ENCODE results near the gene HOXA9.
A peak's percentile ranks its signal among the peaks of the same experiment; 100 is the strongest.

The HOXA9 gene

DNA sequence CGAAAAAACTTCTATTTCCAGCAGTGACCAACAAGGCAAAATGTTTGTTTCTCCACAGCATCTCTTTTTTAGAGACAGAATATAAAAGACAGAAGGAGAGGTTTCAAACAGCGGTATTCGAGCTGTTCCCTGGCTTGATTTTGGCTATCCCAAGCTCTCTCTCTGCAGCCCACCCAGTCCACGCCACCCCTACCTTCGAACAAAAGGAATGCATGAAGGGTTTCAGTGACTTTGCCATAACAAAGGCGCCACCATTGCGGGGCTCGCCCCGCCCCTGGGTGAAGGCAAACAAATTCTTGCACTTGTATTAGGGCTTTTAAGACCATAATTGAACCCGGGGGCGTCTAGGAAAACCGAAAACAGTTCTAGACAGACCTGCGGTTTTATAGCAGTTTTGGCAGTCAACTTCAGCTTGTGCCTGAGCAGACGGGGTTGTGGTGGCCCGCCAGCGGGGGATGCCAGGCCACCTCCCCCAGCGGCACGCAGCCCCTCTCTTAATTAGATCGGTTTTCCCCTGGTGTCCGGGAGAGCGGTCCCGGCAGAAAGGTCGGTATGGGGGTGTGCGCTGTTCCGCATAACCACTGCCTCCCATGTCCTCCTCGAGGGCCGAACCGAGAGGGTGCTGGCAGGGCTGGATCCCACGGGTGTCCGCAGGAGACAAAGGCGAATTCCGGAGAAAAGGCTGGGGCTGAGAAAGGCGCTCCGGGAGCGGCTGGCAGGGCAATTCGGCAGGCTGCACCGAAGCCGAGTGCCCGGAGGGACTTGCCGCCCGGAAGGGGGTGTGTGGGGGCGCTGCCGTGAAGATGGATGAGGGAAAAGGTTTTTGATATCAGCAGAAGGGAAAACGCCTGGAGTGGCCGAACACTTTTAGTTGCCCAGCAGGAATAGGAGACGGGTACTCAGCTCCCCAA lies 22.4 kb upstream of the HOXA9 start:
- peak; percentile 62 for DNase-seq

DNA sequence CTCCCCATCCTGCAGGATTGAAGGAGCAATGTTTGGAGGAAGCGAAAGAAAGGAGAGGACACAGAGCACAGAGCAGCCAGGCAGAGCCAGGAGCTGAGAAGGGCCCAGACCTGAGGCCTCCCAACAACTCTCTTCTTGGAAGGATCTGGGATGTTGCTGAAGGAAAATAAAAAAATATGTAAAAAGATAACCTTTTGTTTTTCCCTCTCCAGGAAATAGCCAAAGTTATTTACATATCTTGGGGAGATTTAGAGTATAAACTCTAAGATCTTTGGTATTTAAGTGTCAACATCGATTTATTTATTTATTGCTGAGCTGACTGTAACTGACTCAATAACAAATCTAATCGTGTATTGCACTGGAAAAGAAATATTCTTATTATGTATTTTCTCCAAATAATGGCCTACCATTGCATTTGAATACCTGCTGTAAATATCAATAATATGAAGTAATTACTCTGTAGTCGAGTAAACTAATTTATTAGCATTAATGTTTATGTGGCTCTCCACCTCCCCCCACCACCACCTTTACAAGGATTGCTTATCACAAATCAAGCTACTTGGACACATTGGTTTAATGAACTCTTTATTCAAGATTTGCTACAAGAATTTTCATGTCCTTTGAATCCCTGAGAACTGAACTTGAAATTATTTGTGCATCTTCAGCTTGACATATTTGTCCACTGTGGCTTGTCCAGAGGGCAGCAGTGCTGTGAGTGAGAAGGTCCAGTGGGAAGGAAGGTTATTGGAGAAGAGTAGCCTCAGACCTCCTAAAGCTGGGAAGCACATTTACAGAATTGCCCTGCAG lies 21.5 kb upstream of the HOXA9 start:
- no peak for DNase-seq

DNA sequence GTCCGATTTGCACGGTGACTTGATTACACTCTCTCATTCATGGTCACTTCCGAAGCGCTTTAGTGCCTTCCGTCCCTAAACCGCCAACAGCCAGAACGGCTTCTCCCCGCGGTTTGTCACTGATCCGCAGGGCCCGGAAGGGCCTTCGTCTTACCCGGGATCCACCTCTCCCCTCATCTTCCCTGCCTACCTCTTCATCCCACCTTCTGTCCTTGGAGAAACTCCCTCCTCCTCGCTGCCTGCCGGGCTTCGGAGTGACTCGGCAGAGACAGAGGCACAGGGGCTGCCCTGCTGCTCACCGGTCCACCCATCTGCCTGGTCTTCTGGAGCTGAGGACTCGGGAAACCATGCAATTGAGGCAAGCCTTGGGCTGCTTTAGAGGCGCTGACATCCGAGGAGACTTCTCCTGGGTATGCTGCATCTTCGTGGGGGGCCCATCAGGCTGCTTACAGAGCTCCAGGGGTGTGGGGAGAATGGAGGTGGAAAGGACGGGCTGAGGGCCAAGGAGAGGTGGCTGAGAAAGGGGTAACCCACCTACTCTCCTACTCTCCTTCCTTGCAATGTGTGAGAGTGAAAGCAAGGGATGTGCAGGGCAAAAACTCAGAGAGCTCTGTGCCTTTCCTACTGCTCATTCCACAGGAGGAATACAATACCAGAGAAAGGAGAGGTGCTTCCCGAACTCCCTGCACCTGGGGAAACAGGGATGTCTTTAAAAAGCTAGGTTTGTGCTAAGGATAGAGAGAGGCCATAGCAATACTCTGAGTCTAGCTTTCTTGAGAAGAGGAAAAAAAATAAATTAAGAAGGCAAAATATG lies 20.7 kb upstream of the HOXA9 start:
- peak; percentile 62 for DNase-seq

DNA sequence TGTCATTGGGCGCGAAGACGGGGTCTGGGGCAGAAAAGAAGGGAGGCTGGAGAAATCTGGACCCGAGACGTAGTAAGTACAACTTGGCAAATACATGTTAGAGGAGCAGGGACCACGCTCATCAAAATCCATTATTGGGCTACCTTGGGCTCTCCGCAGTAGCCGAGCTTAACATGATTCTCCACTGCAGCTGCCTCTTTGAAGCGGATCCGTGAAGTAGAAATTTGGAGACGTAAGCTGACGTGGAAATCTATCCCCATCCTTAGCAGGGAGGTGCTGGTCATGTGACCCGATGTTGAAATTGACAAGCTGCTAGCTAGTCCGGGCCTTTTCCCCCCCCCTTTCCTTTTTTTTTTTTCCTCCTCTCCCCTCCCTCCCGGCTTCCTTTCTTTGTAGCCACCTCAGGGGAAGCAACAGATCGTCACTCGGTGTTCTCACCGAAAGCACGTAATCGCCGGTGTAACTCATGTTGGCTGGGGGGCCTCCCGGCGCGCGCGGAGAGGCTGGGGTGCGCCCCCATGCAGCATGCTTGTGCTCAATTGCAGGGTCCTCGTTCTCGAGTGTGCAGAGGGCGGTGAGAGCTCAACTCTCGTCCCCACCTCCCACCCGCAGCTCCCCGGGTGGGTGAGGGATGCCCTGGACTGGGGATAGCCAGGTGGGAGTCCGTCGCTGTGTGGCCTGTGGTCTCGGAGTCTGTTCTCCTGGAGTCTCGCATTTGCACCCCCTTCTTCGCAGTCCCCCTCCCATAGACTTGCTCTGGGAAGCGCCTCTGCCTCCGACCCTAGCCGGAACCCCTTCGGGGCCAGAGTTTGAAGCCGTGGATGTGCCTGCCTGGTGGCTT lies 19.9 kb upstream of the HOXA9 start, which contains the start of gene HOXA11:
Gene HOXA11, minus strand, starts transcription at position 220 of the 841 bp plus-strand sequence. Its CDS starts 88 bp downstream, at position 132.
- DNase-seq, result peak; percentile 62

DNA sequence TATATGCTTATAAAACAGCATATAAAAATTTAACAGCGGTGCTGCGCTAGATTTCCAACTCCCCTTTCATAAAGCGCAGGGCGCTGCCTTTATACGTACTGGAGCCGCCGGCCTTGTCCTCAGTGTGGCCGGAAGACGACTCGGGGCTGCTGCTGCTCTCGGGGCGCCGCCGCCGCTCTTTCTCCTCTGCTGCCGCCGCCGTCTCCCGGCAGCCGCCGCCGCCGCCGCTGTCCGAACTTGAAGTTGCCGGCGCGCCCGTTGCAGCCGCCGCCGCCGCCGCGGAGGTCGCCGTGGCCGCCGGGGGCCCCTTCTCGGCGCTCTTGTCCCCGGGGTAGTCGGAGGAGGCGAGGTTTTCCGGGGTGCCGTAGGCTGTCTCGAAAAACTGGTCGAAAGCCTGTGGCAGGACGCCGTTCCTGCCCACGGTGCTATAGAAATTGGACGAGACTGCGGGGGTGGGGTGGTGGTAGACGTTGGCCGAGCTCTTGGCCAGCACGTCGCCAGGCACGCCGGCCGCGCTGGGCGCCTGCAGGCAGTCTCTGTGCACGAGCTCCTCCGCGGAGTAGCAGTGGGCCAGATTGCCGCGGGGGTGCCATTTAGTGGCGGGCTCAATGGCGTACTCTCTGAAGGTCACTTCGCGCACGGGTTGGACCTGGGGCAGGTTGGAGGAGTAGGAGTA lies 19.1 kb upstream of the HOXA9 start:
- peak; percentile 64 for DNase-seq

DNA sequence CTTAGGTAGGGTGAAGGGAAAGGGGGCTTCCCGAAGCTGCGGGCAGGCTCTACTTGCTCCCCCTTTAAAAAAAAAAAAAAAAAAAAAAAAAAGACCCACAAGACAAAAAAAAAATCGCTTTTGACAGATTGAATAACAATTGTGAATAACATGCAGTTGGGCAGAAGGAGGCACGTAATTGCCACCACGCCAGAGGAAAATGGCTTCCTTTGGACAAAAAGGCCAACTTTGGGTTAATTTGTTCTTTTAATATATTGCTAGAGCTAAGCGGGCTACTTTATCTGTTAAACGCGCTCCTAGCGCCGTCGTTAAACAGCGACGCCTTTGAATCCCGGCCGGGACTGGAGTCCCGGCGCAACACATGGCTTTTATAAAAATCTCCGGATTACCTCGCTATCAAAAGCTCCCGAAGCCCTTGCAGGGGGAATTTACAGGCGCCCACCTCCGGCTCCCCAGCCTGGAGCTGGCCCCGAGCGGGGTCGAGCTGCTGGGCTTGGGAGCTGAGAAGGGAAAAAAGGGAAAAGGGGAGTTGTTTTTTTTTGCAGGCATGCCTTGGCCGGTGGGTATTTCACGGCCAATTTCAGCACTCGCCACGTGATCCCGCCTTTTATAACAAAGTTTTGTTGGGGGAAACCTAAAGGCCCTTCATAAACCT lies 18.5 kb upstream of the HOXA9 start:
- DNase-seq, result peak; percentile 58

DNA sequence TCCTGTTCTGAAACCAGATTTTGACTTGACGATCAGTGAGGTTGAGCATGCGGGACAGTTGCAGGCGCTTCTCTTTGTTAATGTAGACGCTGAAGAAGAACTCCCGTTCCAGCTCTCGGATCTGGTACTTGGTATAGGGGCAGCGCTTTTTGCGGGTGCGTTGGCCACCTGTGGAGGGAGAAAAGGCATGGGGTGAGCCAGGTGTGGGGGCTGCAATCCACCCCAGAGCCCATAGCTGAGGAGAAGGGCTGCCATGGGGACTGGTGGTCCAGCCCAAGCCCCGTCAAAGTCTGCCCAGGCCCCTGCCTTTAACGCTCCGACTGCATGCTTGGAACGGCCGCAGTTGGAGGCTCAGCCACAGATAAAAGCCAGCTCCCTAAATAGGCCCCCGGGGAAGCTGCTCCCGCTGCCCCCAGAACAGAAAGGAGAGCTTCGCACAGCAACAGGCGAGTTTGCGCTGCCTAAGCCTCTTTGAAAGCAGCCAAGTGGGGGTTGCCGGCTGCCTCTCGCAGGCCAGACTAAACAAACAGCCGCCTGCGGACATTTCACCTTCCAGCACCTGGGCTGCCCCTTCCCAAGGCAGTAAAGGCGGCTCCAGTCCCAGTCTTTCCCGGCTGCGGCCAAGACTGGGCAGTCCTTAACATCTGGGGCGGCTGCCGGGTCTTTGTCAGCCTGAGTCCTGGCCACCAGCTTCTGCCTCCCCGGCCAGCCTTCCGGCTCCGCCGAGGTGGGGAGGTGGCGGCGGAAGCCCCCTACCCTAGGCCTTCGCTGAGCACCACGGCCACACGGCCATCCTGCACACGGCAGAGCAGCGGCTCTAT lies 17.7 kb upstream of the HOXA9 start:
- DNase-seq, result peak; percentile 46

DNA sequence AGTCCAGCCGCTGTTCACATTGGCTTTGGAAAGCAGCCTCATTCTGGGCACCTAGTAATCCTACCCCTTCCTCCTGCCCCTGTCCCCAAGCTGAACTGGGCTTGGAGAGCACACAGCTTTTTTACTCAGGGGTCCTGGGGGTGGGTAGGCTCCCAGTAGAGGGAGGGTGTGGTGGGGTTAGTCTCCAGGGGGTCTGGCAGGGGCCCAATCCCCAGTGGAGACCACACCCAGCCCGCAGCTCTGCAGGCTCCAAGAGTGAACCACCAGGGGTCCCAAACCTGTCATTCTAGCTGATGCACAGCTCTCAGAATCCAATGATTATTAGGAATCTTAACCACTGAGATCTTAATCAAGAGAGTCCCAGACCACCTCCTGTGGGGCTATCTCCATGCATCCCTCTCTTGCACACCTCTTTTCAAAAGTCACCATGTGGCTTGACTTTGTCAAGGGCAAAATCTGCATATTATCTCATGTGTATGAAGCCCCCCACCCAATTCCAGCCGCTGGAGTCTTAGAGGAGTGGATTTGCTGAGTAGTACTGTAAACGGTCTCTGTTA lies 17.0 kb upstream of the HOXA9 start:
- peak; percentile 30 for DNase-seq

DNA sequence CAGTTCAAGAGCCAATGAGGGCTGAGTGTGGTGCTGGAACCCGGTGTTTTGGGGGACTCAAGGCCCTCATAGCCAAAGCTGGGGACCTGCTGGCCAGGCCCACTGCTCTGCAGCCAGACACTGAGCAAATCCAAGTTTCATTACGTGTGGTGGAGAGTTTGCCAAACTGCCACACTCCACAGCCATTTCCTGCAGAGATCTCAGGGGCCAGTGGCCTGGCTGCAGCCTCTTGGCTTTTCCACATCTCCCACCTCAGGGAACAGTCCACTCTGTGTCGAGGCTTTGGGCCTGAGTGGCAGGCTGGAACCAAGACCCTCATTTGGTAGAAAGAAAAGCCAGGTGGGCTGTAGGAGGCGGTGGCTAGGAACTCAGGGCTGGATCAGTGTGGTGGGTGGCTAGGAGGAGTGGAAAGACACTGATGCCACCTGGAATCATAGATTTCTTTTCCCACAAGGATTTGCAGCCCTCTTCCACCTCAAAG lies 16.5 kb upstream of the HOXA9 start:
- peak; percentile 50 for DNase-seq

DNA sequence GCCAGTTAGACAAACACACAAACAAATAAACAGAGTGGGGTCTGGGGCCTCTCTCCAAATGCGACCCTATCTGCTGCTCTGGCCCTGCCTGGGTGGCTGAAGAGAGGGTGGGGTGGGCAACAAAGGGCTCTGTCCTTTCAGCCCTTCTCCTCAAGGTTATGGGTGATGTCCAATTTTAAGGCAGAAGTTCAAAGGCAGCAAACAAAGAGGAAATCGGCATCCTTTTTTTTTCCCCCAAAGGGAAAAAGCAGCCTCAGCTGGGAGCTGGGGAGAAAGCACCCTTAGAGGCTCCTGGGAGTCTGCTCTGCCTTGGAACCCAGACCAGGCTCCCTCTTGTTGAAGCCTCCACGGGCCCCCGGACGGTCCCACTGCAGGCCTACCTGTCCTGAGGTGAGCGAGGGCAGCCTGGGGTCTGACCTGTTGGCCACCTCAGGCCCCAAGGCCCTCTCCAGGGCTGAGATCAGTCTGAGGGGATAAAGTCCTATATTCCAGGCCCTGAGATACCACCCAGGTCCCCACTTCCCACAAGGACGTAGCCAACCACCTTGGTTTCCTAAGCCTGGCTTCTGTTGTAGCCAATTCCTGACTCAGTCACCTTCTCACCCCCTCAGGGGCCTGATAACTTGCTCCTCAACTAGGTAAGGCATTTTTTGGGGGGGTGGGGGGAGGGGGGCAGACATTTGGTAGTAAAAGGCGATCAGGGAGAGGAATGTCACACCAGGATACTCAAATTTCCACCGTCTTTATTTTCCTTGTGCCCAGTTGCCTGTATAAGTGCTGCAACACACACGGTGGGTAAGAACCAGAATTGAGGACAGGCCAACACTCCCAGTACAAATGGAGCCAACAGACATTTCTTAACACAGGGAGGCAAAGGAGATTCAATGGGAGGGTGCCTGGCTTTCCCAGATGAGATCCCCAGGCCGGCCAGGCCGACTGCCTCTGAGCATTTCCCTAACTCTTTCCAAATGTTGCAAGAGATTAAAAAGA lies 15.4 kb upstream of the HOXA9 start:
- peak; percentile 59 for DNase-seq

DNA sequence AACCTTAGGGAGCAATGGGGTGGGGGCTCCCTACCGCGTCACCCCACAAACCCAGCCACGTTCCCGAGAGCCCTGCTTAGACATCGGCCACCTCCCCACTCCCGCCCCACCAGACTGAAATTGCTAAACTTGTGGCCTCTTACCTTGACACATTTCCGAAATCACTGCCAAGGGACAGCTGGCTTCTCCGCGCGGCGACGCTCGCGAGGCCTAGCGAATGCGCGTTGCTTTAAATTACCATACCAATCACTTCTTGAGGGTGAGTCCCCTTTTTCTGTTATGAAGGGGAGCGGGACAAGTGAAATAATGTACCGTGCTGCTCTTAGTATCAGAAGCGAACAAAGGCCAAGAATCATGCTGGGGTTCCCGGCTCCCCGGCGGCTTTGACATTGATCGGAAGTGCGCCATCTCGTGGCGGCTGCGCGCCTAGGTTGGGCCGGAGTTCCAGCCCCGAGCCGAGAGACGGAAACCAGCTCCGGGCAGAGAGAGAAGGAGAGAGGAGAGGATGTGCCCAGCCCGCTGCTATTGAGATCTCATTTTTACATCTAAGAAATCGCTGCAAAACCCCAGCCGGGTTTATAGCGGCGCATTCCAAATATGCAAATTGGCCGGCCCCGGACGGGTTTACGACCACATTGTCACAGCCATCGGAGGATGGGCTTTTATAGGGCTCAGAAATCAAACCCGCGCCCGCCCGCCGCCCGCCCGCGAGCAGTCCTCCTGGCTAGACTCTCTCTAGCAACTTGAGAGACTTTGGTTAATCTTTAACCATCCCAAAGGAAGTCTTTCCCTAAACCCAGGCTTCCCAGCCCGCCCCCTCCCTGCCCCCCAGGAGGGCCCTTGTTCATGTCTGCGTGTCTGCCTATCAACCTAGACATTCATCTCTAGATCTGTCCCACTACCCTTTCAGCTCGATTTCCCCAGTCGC lies 14.4 kb upstream of the HOXA9 start:
- DNase-seq, result peak; percentile 84

DNA sequence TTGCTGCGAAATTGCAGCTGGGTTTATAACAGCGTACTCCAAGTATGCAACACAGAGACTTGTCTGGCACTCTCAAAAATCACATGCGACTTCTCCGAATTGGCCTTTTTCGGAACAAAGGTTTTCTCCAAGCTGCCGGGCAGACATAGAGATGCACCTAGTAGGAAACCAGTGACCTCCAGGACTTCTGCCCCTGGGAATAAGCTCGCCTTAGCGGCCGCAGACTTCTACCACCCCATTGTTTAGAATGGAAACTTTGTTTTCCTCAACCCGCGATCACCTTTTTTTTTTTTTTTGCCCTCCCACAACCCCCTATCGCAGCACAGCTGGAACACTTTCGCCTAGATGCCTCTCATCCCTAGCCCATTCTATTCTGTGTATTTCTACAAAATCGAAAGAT lies 13.7 kb upstream of the HOXA9 start:
- DNase-seq, result peak; percentile 30

DNA sequence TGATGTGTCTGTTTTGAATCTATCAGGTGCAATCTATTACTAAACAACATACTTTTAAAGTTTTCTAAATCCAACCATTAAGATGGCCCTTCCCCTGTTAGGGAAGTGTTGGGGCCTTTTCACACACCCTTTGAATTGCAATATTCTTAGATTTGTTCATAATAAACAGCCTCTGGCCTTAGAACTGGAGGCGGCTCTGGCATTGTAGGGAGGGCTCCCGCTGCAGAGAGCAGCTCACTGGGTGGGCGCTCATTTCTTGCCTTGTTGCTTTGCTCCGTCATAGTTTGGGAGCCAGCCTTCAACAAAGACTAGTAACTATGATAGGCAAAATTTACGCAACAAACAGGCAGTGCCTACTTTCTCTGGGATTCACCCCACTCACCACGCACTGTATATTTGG lies 13.0 kb upstream of the HOXA9 start:
- peak; percentile 30 for DNase-seq

DNA sequence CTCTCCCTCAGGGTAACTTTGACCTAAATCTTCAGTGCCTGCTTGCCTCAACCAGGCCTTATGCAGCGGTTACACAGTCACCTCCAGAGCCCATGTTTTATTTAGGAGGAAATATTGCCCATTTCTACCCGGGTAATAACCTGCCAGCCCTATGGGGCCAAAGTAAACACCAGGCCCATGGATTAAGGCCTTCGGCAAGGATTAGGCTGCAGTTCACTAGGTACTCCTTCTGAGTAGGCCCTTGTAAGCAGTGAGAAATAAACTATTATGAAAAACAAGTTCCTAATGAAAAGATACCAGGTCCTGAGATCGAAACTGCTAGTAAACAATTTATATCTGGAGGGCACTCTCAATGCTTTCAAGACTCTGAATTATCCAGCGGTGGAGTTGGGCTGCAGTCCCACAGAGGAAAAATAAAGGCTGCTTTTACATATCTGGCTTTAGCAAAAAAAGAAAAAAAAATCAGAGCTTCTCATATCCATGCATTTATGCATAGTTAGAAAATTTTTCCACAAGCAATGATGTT lies 12.5 kb upstream of the HOXA9 start:
- DNase-seq, result no peak

DNA sequence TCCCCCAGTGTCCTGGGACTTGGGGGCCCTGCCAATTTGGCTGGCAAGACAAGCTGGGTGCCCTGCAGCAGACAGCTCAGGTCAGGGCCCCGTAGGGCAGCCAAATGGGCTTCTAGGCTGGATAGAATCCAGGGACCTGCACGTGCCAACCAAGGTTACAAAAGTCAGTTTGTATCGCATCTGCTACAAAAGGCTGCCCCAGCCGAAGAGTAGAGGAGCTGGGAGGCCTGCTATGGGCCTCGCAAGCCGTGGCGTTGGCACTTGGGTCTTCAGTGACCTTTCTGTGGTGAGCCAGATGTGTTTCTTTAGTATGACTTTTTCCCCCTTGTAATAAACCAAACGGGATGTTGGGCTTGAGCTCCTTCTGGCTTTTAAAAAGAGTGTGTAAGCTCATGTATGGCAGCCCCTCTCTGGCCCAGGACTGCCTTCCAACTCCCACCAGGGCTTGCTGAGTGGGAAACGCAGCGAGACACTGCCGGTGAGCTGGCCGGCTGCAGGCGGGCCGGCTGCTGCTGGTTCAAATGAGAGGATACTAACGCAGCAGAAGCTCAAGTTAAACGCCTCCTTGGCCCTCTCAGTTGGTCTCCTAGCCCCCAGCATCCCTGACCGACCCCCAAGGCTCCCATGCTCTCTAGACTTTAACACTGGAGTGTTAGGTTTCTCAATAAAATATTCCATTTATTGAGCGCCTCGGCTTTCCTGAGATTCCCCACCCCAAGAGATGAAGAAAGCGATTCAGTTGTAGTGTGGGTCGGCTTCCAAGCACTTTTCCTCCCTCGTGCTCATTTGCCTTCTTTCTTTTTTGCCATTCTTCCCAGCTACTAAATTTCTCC lies 11.8 kb upstream of the HOXA9 start:
- peak; percentile 44 for DNase-seq

DNA sequence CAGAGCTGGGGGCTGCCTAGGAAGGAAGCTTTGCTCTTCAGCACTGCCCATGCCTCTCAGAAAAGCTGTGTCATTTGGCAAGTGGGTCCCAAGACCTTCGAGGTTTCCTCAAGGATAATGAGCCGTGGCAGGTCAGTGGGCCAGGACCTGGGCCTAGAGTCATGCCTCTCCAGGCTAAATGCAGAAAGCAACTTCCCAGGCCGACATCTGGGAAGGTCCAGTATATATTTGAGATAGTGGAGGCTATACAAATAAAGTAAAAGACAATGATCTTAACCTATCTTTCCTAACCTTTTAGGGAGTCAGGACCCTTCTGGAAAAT lies 11.1 kb upstream of the HOXA9 start:
- no peak for DNase-seq

Data from activated effector memory CD4-positive, alpha-beta T cell treated with anti-CD3 and anti-CD28 coated beads, Interleukin-2, amount 50 U/mL, for 16 hours (primary cell).